Colonic mucosa (tissue), 4 donors: ENCODE data around the gene GAGE2A. TPM values are rescaled to one million over a fixed set of nuclear protein-coding genes. Genes with fewer than 3 reads are reported as not detected.

Experiments used
- DNase-seq: peaks from one replicate; pipeline ENCODE4 v3.0.0-alpha.2; 2020
- H3K27ac ChIP-seq: fragments of 200-600 bp; one replicate; pipeline ENCODE4 v1.8.0; 2021
- H3K27me3 ChIP-seq: fragments of 200-600 bp; one replicate; pipeline ENCODE4 v1.8.0; 2021
- H3K36me3 ChIP-seq: fragments of 200-600 bp; one replicate; pipeline ENCODE4 v1.8.0; 2021
- H3K4me1 ChIP-seq: fragments of 200-600 bp; one replicate; pipeline ENCODE4 v1.8.0; 2021; ENCODE audit warnings: mild to moderate bottlenecking
- H3K4me3 ChIP-seq: fragments of 200-600 bp; one replicate; pipeline ENCODE4 v1.8.0; 2021
- H3K9ac ChIP-seq, 2 donors: one replicate each; pipeline ENCODE4 v1.7.0; 2013; ENCODE audit warnings: control low read depth in 2 of 2, low read depth in 2 of 2, low read length in 2 of 2
- H3K9me3 ChIP-seq: fragments of 200-600 bp; one replicate; pipeline ENCODE4 v1.8.0; 2021
- CTCF ChIP-seq: fragments of 200-600 bp; IDR thresholded peaks from one replicate; pipeline ENCODE4 v1.8.0; 2022; ENCODE audit warnings: antibody characterized with exemption, mild to moderate bottlenecking
- intact Hi-C: fragments of 100-400 bp; cut with DNase I; formaldehyde crosslinking; loops from one replicate; pipeline ENCODE4 v1.14.1; 2022
- total RNA-seq, 2 donors: library from RNA; stranded (reverse); fragmentation: NEBNext Ultra II Directional in 1 of 2; extraction: Animal tissue kit (Norgen Biotek cat#: 25700) in 1 of 2; gene quantifications; one replicate each; pipeline ENCODE4 v1.2.1, GENCODE V29; 2021
- donor health status: healthy.
- donor health status: DM: no; HTN: no; CAD: no.
- donor health status: DM: no; HTN: no; CAD: no.

GAGE2A gene
- total RNA-seq, 2 donors from 2014 or later, result 0.86 TPM; not detected in 1

DNA sequence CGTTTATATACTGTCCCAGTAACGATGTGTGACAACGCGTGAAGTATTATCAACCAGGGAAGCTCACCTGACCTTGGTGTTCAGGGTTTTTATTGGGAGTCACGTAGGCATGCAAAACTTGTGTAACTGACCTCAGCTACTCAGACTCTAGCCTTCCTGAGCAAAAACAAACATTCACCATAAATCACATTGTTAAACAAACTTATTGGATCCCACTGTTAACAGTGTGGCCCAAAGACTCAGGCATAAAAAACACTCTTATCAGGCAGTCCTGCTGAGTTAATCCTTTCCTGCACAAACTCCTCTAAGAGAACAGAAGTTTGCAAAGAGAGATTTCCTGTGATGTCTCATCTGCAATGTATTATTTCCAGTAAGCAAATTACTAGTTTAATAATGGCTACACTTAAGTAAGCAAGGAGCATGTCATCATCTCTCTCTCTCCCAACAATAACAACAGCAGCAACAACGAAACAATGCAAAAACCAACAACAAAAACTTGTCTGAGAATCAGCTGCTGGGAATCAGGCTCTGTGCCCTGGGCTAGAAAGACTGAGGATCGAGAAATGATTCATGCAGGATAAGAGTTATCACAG is 21.5 kb downstream of the GAGE2A start:
- H3K27me3 ChIP-seq, result no peaks in the 10 kb centered on the region
- H3K27ac ChIP-seq, result no peak overlapping the region
- DNase-seq, result no peak
- H3K9me3 ChIP-seq, result no peaks in the 10 kb centered on the region
- TF ChIP-seq CTCF, result no peak
- H3K4me1 ChIP-seq, result no peaks in the 10 kb centered on the region
- H3K4me3 ChIP-seq, result no peak overlapping the region
- no peaks in the 10 kb centered on the region for H3K36me3 ChIP-seq
- H3K9ac ChIP-seq, result no peak overlapping the region
- intact Hi-C loops, result no loop called here

- H3K27ac ChIP-seq, result no peak overlapping the region
- H3K4me3 ChIP-seq, result no peak overlapping the region
- no peak overlapping the region for H3K9ac ChIP-seq
- TF ChIP-seq CTCF, result no peak
- H3K4me1 ChIP-seq, result no peaks in the 10 kb centered on the region
- no peaks in the 10 kb centered on the region for H3K36me3 ChIP-seq
- intact Hi-C loops, result no loop called here
- H3K9me3 ChIP-seq, result no peaks in the 10 kb centered on the region
- H3K27me3 ChIP-seq, result no peaks in the 10 kb centered on the region
- DNase-seq, result no peak
Observed at GRCh38 chrX:49618574-49618973, 29.3 kb downstream of the GAGE2A start.

- no peaks in the 10 kb centered on the region for H3K9me3 ChIP-seq
- no peaks in the 10 kb centered on the region for H3K36me3 ChIP-seq
- no peak overlapping the region for H3K27ac ChIP-seq
- no peak overlapping the region for H3K9ac ChIP-seq
- H3K27me3 ChIP-seq, result no peaks in the 10 kb centered on the region
- no peak for DNase-seq
- intact Hi-C loops, result no loop called here
- no peaks in the 10 kb centered on the region for H3K4me1 ChIP-seq
- TF ChIP-seq CTCF, result no peak
- no peak overlapping the region for H3K4me3 ChIP-seq
Observed at GRCh38 chrX:49627086-49627777, 37.9 kb downstream of the GAGE2A start.

DNA sequence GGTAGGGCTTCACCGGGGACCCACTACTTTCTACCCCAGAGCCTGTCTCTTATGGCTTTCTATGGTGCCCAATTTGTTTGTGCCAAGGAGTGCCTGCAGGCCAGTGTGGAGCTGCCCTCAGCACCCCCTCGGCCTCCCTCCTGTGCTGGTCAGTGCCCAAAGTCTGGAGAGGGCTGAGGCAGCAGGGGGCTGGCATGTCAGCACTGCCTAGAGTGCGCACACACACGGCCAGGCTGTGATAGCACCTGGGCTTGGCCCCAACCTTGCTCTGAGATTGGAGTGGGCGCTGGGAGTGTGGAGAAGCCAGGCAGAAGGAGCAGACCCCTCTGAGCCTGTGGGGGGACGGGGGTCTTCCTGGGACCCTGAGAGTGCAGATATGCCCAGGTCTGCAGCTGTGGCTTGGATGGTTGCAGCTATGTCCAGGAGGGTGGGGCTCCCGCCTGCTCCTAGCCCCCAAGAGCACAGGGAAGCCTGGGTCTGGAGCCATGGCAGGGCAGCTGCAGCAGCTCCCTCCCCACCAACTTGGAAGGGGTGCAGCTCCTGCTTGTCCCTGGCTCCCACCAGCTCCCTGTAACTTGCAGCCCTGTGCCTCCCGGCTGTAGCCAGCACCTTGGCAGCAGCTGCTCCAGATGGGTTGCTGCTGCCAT is 55.8 kb downstream of the GAGE2A start:
- Histone ChIP-seq H3K27ac (no peak overlapping the region), H3K27me3 (no peaks in the 10 kb centered on the region), H3K9me3 (no peaks in the 10 kb centered on the region), H3K36me3 (no peaks in the 10 kb centered on the region), H3K4me3 (no peak overlapping the region), H3K4me1 (no peaks in the 10 kb centered on the region), H3K9ac (no peak overlapping the region)
- TF ChIP-seq CTCF, result no peak
- intact Hi-C loops, result no loop called here
- no peak for DNase-seq

Other genes starting within 250 kb of the GAGE2A start
- gene GAGE12C, start 57.3 kb upstream of the GAGE2A start, total RNA-seq, result not detected
- not detected for gene GAGE12D, start 47.8 kb upstream of the GAGE2A start, total RNA-seq
- not detected for gene GAGE12E, start 38.2 kb upstream of the GAGE2A start, total RNA-seq
- under 1 TPM in 1 of 2 donors, not detected in 1; 0.99 TPM for gene GAGE12F, start 28.7 kb upstream of the GAGE2A start, total RNA-seq
- gene GAGE12G, start 19.1 kb upstream of the GAGE2A start, total RNA-seq, result under 1 TPM in 1 of 2 donors, not detected in 1; 0.99 TPM
- not detected for gene GAGE12H, start 9.5 kb upstream of the GAGE2A start, total RNA-seq
- gene GAGE1, start 9.5 kb downstream of the GAGE2A start, total RNA-seq, result not detected
- not detected for gene PAGE1, start 106.5 kb downstream of the GAGE2A start, total RNA-seq
- gene PAGE4, start 239.8 kb downstream of the GAGE2A start, total RNA-seq, result not detected